ENCODE measurements around the gene RC3H2. TPM values are rescaled to one million over a fixed set of nuclear protein-coding genes. Genes with fewer than 3 reads are reported as not detected.

The RC3H2 gene
- total and polyA plus RNA-seq, 12 donors = 8.0 to 42.2 (median 30.7) TPM

GRCh38 chr9:122827761-122828093, 77.4 kb downstream of the RC3H2 start:
- Histone ChIP-seq H3K9me3 (replicated peaks in 1 of 3) (no peaks in the 10 kb centered on the region), H3K4me1 (replicated peaks in 1 of 2) (peaks cover 0 to 25% of the 10 kb centered on the region in 2 donors), H3K27ac (peak overlapping the region; percentile 58 to 94 (median 87)), H3K36me3 (replicated peaks in 1 of 2) (peaks cover 0 to 14% of the 10 kb centered on the region in 2 donors), H3K4me3 (peak overlapping the region; percentile 83 to 90 (median 87)), H3K27me3 (no peaks in the 10 kb centered on the region)
- no peak for TF ChIP-seq POLR2A (IDR thresholded peaks at IDR 0.05)
- no peak for TF ChIP-seq CTCF (IDR thresholded peaks at IDR 0.05)
- intact Hi-C loops (cut with DNase I) = no loop called here
- peak in 1 of 7 donors; percentile 29 for DNase-seq
- 0% methylated on average over 8 of the region's 8 CpGs for WGBS, 4 donors

GRCh38 chr9:122822938-122823337, 82.2 kb downstream of the RC3H2 start:
- Histone ChIP-seq H3K9me3 (replicated peaks in 1 of 3) (no peaks in the 10 kb centered on the region), H3K27ac (no peak overlapping the region), H3K4me3 (no peak overlapping the region), H3K4me1 (replicated peaks in 1 of 2) (peaks cover 6 to 36% of the 10 kb centered on the region in 2 donors), H3K27me3 (no peaks in the 10 kb centered on the region), H3K36me3 (replicated peaks in 1 of 2) (peaks cover 0 to 35% of the 10 kb centered on the region in 2 donors)
- intact Hi-C loops (cut with DNase I) = no loop called here
- no peak for TF ChIP-seq POLR2A (IDR thresholded peaks at IDR 0.05)
- TF ChIP-seq CTCF (IDR thresholded peaks at IDR 0.05) = no peak
- no peak for DNase-seq
- 91 to 97% (median 94%) methylated on average over 4 of the region's 4 CpGs for WGBS, 4 donors

- 90 to 93% (median 91%) methylated on average over 6 of the region's 6 CpGs for WGBS, 4 donors
- H3K9me3 ChIP-seq (replicated peaks in 1 of 3) = no peaks in the 10 kb centered on the region
- H3K27ac ChIP-seq = peak overlapping the region in 3 of 5 donors; percentile 35 to 53 (median 51)
- no peaks in the 10 kb centered on the region for H3K27me3 ChIP-seq
- intact Hi-C loops (cut with DNase I) = no loop called here
- no peak for DNase-seq
- no peak overlapping the region for H3K4me3 ChIP-seq
- TF ChIP-seq CTCF (IDR thresholded peaks at IDR 0.05) (no peak), POLR2A (IDR thresholded peaks at IDR 0.05) (no peak)
- H3K36me3 ChIP-seq (replicated peaks in 1 of 2) = peaks cover 0 to 39% of the 10 kb centered on the region in 2 donors
- H3K4me1 ChIP-seq (replicated peaks in 1 of 2) = peaks cover 6 to 31% of the 10 kb centered on the region in 2 donors
Observed at GRCh38 chr9:122822056-122822455, 83.1 kb downstream of the RC3H2 start.

- WGBS, 4 donors = 42 to 49% (median 47%) methylated on average over 7 of the region's 7 CpGs
- DNase-seq = peak; percentile 42 to 86 (median 67)
- peak overlapping the region in 3 of 5 donors; percentile 35 to 53 (median 51) for H3K27ac ChIP-seq
- H3K9me3 ChIP-seq (replicated peaks in 1 of 3) = no peaks in the 10 kb centered on the region
- H3K36me3 ChIP-seq (replicated peaks in 1 of 2) = peaks cover 0 to 39% of the 10 kb centered on the region in 2 donors
- intact Hi-C loops (cut with DNase I) = no loop called here
- H3K4me3 ChIP-seq = no peak overlapping the region
- H3K27me3 ChIP-seq = no peaks in the 10 kb centered on the region
- no peak for TF ChIP-seq POLR2A (IDR thresholded peaks at IDR 0.05)
- TF ChIP-seq CTCF (IDR thresholded peaks at IDR 0.05) = no peak
- peaks cover 6 to 24% of the 10 kb centered on the region in 2 donors for H3K4me1 ChIP-seq (replicated peaks in 1 of 2)
Observed at GRCh38 chr9:122821278-122821943, 83.7 kb downstream of the RC3H2 start.

All from adrenal gland (tissue), 12 donors.